Measurements from ENCODE around the gene DAGLB. TPM values are rescaled to one million over a fixed set of nuclear protein-coding genes. Genes with fewer than 3 reads are reported as not detected.
"Not testable (repeated sequence)": the region's sequence is repeated elsewhere in the genome, so short reads cannot be mapped to it uniquely, and the experiment has no call there.

DAGLB gene
- total RNA-seq, 2 experiments from 2014 or later = 9.8 to 15.2 TPM

- intact Hi-C loops (cut with DNase I, micrococcal nuclease) = no loop called here
- CTCF ChIA-PET = interaction anchor here (0.6 kb wide), 2 partner anchors 8 to 634 kb away, joined by 3 read pairs; no protein-coding TSS in a partner anchor
- H3K4me3 Mint-ChIP-seq = no peak overlapping the region
- ATAC-seq (peak; percentile 70), DNase-seq (no peak)
- peaks cover 75% of the 10 kb centered on the region for H3K4me1 Mint-ChIP-seq
- peak overlapping the region; percentile 63 for H3K27ac Mint-ChIP-seq
- no peaks in the 10 kb centered on the region for H3K27me3 Mint-ChIP-seq
- H3K9me3 Mint-ChIP-seq (ENCODE audit: low read depth) = no peaks in the 10 kb centered on the region
- peaks cover 27% of the 10 kb centered on the region for H3K36me3 Mint-ChIP-seq (ENCODE audit: low read depth)
- POLR2A ChIA-PET = no interaction called here
Measured at GRCh38 chr7:6380310-6381095, 67.3 kb downstream of the DAGLB start.

GRCh38 chr7:6379886-6380285, 67.9 kb downstream of the DAGLB start:
- peaks cover 29% of the 10 kb centered on the region for H3K36me3 Mint-ChIP-seq (ENCODE audit: low read depth)
- ChIA-PET CTCF (no interaction called here), POLR2A (interaction anchor here (0.6 kb wide), 1 partner anchor 22 kb away, joined by 3 read pairs; no protein-coding TSS in a partner anchor)
- H3K9me3 Mint-ChIP-seq (ENCODE audit: low read depth) = no peaks in the 10 kb centered on the region
- no peak overlapping the region for H3K4me3 Mint-ChIP-seq
- intact Hi-C loops (cut with DNase I, micrococcal nuclease) = no loop called here
- DNase-seq (no peak), ATAC-seq (no peak)
- H3K4me1 Mint-ChIP-seq = peaks cover 69% of the 10 kb centered on the region
- no peaks in the 10 kb centered on the region for H3K27me3 Mint-ChIP-seq
- peak overlapping the region; percentile 63 for H3K27ac Mint-ChIP-seq

- H3K27ac Mint-ChIP-seq = peak overlapping the region; percentile 2
Measured at GRCh38 chr7:6378556-6378955, 69.2 kb downstream of the DAGLB start.

GRCh38 chr7:6376820-6377219, 70.9 kb downstream of the DAGLB start:
- CTCF ChIA-PET = interaction anchor here (1.1 to 1.3 kb wide), 3 partner anchors 17 to 595 kb away, joined by 3 to 4 read pairs (median 3); partner anchors contain the start of gene RNF216

More at GRCh38 chr7:6378556-6378955, 69.2 kb downstream of the DAGLB start:
- peaks cover 29% of the 10 kb centered on the region for H3K36me3 Mint-ChIP-seq (ENCODE audit: low read depth)
- H3K27me3 Mint-ChIP-seq; POLR2A ChIA-PET; ATAC-seq; H3K9me3 Mint-ChIP-seq (ENCODE audit: low read depth); intact Hi-C loops (cut with DNase I, micrococcal nuclease); H3K4me3 Mint-ChIP-seq; DNase-seq: not testable (repeated sequence)
- H3K4me1 Mint-ChIP-seq = peaks cover 64% of the 10 kb centered on the region
- CTCF ChIA-PET = interaction anchor here (1.1 kb wide), 1 partner anchor 18 kb away, joined by 3 read pairs; no protein-coding TSS in a partner anchor

GRCh38 chr7:6375348-6376101, 72.2 kb downstream of the DAGLB start:
- Mint-ChIP-seq H3K27me3 (no peaks in the 10 kb centered on the region), H3K4me1 (peaks cover 37% of the 10 kb centered on the region), H3K4me3 (peak overlapping the region; percentile 86), H3K27ac (peak overlapping the region; percentile 86), H3K36me3 (ENCODE audit: low read depth) (peaks cover 24% of the 10 kb centered on the region), H3K9me3 (ENCODE audit: low read depth) (no peaks in the 10 kb centered on the region)
- DNase-seq = peak; percentile 37
- ChIA-PET CTCF (no interaction called here), POLR2A (no interaction called here)
- no peak for ATAC-seq
- intact Hi-C loops (cut with DNase I, micrococcal nuclease) = no loop called here

More at GRCh38 chr7:6376820-6377219, 70.9 kb downstream of the DAGLB start:
- DNase-seq (no peak), ATAC-seq (no peak)
- H3K9me3 Mint-ChIP-seq (ENCODE audit: low read depth) = no peaks in the 10 kb centered on the region
- H3K4me3 Mint-ChIP-seq = peak overlapping the region; percentile 53
- peak overlapping the region; percentile 72 for H3K27ac Mint-ChIP-seq
- H3K4me1 Mint-ChIP-seq = peaks cover 48% of the 10 kb centered on the region
- peaks cover 26% of the 10 kb centered on the region for H3K36me3 Mint-ChIP-seq (ENCODE audit: low read depth)
- H3K27me3 Mint-ChIP-seq = no peaks in the 10 kb centered on the region
- POLR2A ChIA-PET = no interaction called here
- intact Hi-C loops (cut with DNase I, micrococcal nuclease) = no loop called here

GRCh38 chr7:6367701-6368211, 80.0 kb downstream of the DAGLB start:
- intact Hi-C loops (cut with DNase I, micrococcal nuclease) = no loop called here
- H3K27me3 Mint-ChIP-seq = no peaks in the 10 kb centered on the region
- CTCF ChIA-PET = interaction anchor here (0.6 to 1.4 kb wide), 2 partner anchors 19 to 365 kb away, joined by 3 read pairs; no protein-coding TSS in a partner anchor
- no peak overlapping the region for H3K4me3 Mint-ChIP-seq
- POLR2A ChIA-PET = no interaction called here
- no peaks in the 10 kb centered on the region for H3K36me3 Mint-ChIP-seq (ENCODE audit: low read depth)
- H3K9me3 Mint-ChIP-seq (ENCODE audit: low read depth) = no peaks in the 10 kb centered on the region
- ATAC-seq = no peak
- H3K4me1 Mint-ChIP-seq = peaks cover 5% of the 10 kb centered on the region
- no peak overlapping the region for H3K27ac Mint-ChIP-seq
- DNase-seq = no peak

- H3K36me3 Mint-ChIP-seq (ENCODE audit: low read depth) = no peaks in the 10 kb centered on the region
- CTCF ChIA-PET = no interaction called here
- no peak overlapping the region for H3K4me3 Mint-ChIP-seq
- ATAC-seq = no peak
- no peak for DNase-seq
- no peak overlapping the region for H3K27ac Mint-ChIP-seq
- intact Hi-C loops (cut with DNase I, micrococcal nuclease) = no loop called here
- no peaks in the 10 kb centered on the region for H3K27me3 Mint-ChIP-seq
- H3K9me3 Mint-ChIP-seq (ENCODE audit: low read depth) = no peaks in the 10 kb centered on the region
- POLR2A ChIA-PET = no interaction called here
- H3K4me1 Mint-ChIP-seq = peaks cover 8% of the 10 kb centered on the region
Measured at GRCh38 chr7:6365451-6365850, 82.3 kb downstream of the DAGLB start.

GRCh38 chr7:6360841-6361240, 86.9 kb downstream of the DAGLB start:
- Mint-ChIP-seq H3K9me3 (ENCODE audit: low read depth) (peaks cover 2% of the 10 kb centered on the region), H3K4me1 (peaks cover 3% of the 10 kb centered on the region), H3K36me3 (ENCODE audit: low read depth) (no peaks in the 10 kb centered on the region), H3K27ac (no peak overlapping the region), H3K4me3 (no peak overlapping the region), H3K27me3 (no peaks in the 10 kb centered on the region)
- no peak for DNase-seq
- no peak for ATAC-seq
- ChIA-PET CTCF (interaction anchor here (1.1 to 1.3 kb wide), 2 partner anchors 11 to 37 kb away, joined by 4 to 5 read pairs; no protein-coding TSS in a partner anchor), POLR2A (interaction anchor here (0.6 kb wide), 1 partner anchor 26 kb away, joined by 4 read pairs; no protein-coding TSS in a partner anchor)
- intact Hi-C loops (cut with DNase I, micrococcal nuclease) = no loop called here

GRCh38 chr7:6359734-6360133, 88.0 kb downstream of the DAGLB start:
- H3K36me3 Mint-ChIP-seq (ENCODE audit: low read depth) = no peaks in the 10 kb centered on the region
- DNase-seq (no peak), ATAC-seq (no peak)
- H3K27me3 Mint-ChIP-seq = no peaks in the 10 kb centered on the region
- ChIA-PET CTCF (interaction anchor here (0.6 to 1.3 kb wide), 4 partner anchors 8 to 36 kb away, joined by 3 to 5 read pairs (median 4); no protein-coding TSS in a partner anchor), POLR2A (interaction anchor here (0.6 to 0.7 kb wide), 2 partner anchors 32 to 40 kb away, joined by 3 to 5 read pairs; no protein-coding TSS in a partner anchor)
- H3K9me3 Mint-ChIP-seq (ENCODE audit: low read depth) = peaks cover 2% of the 10 kb centered on the region
- H3K27ac Mint-ChIP-seq = no peak overlapping the region
- peaks cover 3% of the 10 kb centered on the region for H3K4me1 Mint-ChIP-seq
- intact Hi-C loops (cut with DNase I, micrococcal nuclease) = no loop called here
- no peak overlapping the region for H3K4me3 Mint-ChIP-seq
